Activated naive CD8-positive, alpha-beta T cell treated with anti-CD3 and anti-CD28 coated beads for 36 hours (primary cell): ENCODE data around the gene SASH1. TPM values are rescaled to one million over a fixed set of nuclear protein-coding genes. Genes with fewer than 3 reads are reported as not detected.

Experiments used
- DNase-seq: peaks from one replicate; pipeline ENCODE4 v3.0.0; 2021
- H3K27ac Mint-ChIP-seq: one replicate; pipeline ENCODE4 v1.8.0; 2022; ENCODE audit warnings: mild to moderate bottlenecking, moderate library complexity, mixed read lengths
- H3K27me3 Mint-ChIP-seq: one replicate; pipeline ENCODE4 v1.8.0; 2022; ENCODE audit warnings: mild to moderate bottlenecking, mixed read lengths
- H3K36me3 Mint-ChIP-seq: one replicate; pipeline ENCODE4 v1.8.0; 2021; ENCODE audit warnings: mild to moderate bottlenecking, mixed read lengths
- H3K4me1 Mint-ChIP-seq: one replicate; pipeline ENCODE4 v1.8.0; 2021; ENCODE audit warnings: mixed read lengths
- H3K4me3 Mint-ChIP-seq: one replicate; pipeline ENCODE4 v1.8.0; 2022; ENCODE audit warnings: mild to moderate bottlenecking, moderate library complexity, mixed read lengths
- H3K9me3 Mint-ChIP-seq: one replicate; pipeline ENCODE4 v1.8.0; 2022; ENCODE audit warnings: mixed read lengths
- total RNA-seq, 2 experiments: library from RNA; stranded (reverse); gene quantifications; one replicate each; pipeline ENCODE4 v1.2.3, GENCODE V29; 2021

The SASH1 gene
- total RNA-seq, 2 experiments from 2014 or later = 0.04 TPM

GRCh38 chr6:148471624-148472159, 129.1 kb downstream of the SASH1 start:
- no peaks in the 10 kb centered on the region for H3K36me3 Mint-ChIP-seq
- H3K27ac Mint-ChIP-seq = no peak overlapping the region
- no peak overlapping the region for H3K4me3 Mint-ChIP-seq
- DNase-seq = no peak
- peaks cover 19% of the 10 kb centered on the region for H3K27me3 Mint-ChIP-seq
- no peaks in the 10 kb centered on the region for H3K9me3 Mint-ChIP-seq
- H3K4me1 Mint-ChIP-seq = no peaks in the 10 kb centered on the region

DNA sequence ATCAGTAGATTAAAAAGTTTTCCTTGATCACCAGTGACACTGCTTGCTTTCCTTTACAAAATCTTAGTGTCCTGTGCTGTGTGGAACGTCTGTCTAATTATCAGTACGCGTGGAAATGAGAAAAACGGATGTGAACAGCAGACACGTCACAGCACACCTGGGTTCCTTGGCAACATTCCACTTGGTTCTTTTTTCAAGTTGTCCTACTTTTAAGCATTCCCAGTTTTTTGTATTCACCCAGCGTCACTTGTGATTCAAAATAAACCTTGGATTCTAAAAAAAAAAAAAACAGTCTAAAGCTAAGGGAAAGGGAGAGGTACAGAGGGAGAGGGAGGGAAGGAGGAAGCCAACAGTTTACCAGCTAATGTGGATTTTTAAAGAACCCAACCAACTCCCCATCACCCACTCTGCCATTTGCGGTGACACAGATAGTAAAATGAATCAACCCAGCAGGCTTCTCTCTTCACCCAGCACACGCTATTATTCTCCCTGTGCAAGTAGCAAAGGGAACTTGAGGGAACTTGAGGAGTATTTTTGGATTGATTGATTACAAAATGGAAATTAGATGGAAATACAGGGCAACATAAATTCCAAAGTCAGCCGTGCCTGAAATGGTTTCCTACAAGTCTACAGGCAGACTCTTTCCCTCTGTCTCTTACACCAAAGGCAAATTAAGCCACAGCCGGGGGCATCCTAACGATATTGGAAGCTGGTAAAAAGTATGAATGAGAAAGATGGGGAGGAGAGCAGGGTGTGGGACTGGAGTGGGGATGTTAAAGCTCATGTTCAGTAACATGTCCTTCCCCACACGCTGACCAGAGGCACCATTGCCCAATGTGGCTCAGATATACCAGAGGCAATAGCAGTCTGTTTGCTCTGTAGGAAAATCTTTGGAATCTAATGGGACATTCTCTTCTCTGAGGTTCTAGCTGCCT, 129.8 kb downstream of the SASH1 start:
- Mint-ChIP-seq H3K4me1 (no peaks in the 10 kb centered on the region), H3K4me3 (no peak overlapping the region), H3K36me3 (no peaks in the 10 kb centered on the region), H3K27me3 (peaks cover 23% of the 10 kb centered on the region), H3K27ac (no peak overlapping the region), H3K9me3 (no peaks in the 10 kb centered on the region)
- no peak for DNase-seq

DNA sequence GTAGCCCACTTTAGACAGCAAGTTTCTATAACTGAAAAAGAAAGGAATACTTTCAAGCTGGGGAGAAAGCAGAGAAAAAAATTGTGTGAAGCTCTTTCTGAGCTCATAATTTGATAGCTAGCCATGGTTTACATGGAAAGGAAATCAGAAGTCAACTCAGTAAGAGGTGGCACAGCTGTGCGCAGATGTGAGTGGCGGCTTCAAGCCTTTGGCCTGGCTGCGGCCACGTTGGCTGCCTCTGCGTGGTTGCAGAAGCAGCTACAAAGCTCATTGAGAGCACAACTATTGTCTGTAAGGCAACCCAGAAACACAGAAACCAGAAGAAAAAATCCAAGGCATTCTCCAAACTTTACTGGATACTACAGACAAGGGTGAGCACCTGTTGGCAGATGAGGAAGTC, 136.9 kb downstream of the SASH1 start:
- Mint-ChIP-seq H3K27me3 (peaks cover 20% of the 10 kb centered on the region), H3K9me3 (no peaks in the 10 kb centered on the region), H3K4me1 (no peaks in the 10 kb centered on the region), H3K36me3 (no peaks in the 10 kb centered on the region), H3K4me3 (no peak overlapping the region), H3K27ac (no peak overlapping the region)
- no peak for DNase-seq

GRCh38 chr6:148487461-148487860, 144.8 kb downstream of the SASH1 start:
- H3K9me3 Mint-ChIP-seq = no peaks in the 10 kb centered on the region
- no peak overlapping the region for H3K4me3 Mint-ChIP-seq
- peaks cover 22% of the 10 kb centered on the region for H3K27me3 Mint-ChIP-seq
- H3K36me3 Mint-ChIP-seq = no peaks in the 10 kb centered on the region
- H3K4me1 Mint-ChIP-seq = no peaks in the 10 kb centered on the region
- DNase-seq = no peak
- no peak overlapping the region for H3K27ac Mint-ChIP-seq

DNA sequence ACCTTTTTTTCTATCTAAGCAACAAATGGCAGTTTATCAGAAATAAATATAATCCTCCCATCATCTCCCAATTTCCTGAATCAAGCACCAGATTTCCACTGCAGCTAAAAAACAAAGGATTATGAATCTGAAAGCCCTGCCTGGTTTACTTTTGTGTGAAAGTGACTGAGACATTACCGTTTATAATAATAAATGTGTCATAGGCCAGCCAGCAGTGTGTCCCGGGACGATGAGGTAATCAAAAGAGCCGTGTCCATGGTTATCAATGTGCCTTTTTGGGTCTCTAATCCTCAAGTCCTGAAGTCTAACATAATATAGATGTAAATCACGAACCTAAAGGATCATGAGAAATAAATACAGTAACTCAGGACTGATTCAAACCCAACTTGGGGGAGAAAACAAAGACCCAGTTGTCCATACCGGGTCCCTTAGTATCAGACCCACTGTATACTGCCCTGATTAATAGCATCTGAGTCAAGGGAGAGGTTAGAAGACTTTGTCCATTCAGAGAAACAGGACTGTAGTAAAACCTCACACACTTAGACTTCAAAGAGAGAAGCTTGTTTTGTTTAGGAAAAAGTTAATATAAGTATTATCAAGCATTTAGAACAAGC, 149.1 kb downstream of the SASH1 start:
- Mint-ChIP-seq H3K27ac (no peak overlapping the region), H3K27me3 (peaks cover 16% of the 10 kb centered on the region), H3K4me1 (no peaks in the 10 kb centered on the region), H3K4me3 (no peak overlapping the region), H3K9me3 (no peaks in the 10 kb centered on the region), H3K36me3 (no peaks in the 10 kb centered on the region)
- DNase-seq = no peak

GRCh38 chr6:148492654-148493290, 150.1 kb downstream of the SASH1 start:
- Mint-ChIP-seq H3K36me3 (no peaks in the 10 kb centered on the region), H3K4me3 (no peak overlapping the region), H3K9me3 (no peaks in the 10 kb centered on the region), H3K27me3 (peaks cover 18% of the 10 kb centered on the region), H3K4me1 (no peaks in the 10 kb centered on the region), H3K27ac (no peak overlapping the region)
- DNase-seq = no peak

- no peak for DNase-seq
- Mint-ChIP-seq H3K9me3 (no peaks in the 10 kb centered on the region), H3K27me3 (peaks cover 15% of the 10 kb centered on the region), H3K4me1 (no peaks in the 10 kb centered on the region), H3K36me3 (no peaks in the 10 kb centered on the region), H3K27ac (no peak overlapping the region), H3K4me3 (no peak overlapping the region)
These were observed 150.8 kb downstream of the SASH1 start for GRCh38 chr6:148493424-148493823.

DNA sequence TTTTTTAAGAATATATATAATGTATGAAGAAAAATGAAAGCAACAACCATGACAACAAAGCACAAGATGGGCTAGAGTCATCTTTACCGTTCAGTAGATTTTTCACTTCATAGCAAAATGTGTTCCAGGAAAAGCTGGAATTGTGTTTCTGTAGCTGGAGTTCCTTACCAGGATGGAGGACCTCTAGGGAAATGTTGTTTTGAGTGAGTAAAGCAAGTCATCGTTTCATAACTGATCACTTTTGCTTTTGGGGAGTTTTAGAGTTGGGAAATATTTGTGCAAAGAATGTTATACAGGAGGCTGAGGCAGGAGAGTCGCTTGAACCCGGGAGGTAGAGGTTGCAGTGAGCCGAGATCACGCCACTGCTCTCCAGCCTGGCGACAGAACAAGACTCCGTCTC, 151.6 kb downstream of the SASH1 start:
- DNase-seq = no peak
- H3K4me1 Mint-ChIP-seq = no peaks in the 10 kb centered on the region
- no peak overlapping the region for H3K4me3 Mint-ChIP-seq
- H3K36me3 Mint-ChIP-seq = no peaks in the 10 kb centered on the region
- H3K9me3 Mint-ChIP-seq = no peaks in the 10 kb centered on the region
- peaks cover 16% of the 10 kb centered on the region for H3K27me3 Mint-ChIP-seq
- H3K27ac Mint-ChIP-seq = no peak overlapping the region

DNA sequence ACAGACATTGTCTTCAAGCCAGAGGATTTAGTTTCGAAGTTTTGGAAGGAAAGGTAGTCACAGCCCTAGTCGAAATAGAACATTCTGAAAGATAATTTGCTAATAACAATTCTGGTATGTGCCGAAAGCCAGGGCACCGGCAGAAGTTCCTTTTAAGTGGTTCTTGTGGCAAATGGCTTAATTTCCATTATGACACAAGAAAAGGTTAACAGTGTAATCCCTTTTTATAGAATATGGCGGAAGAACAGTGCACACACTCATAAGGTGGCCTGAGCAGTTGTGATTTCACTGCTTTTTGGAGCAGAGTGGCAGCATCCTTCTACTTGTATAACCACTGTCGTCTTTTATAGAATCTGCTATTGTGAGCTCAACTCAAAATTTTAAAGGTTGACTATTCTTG, 152.4 kb downstream of the SASH1 start:
- H3K4me3 Mint-ChIP-seq = no peak overlapping the region

DNA sequence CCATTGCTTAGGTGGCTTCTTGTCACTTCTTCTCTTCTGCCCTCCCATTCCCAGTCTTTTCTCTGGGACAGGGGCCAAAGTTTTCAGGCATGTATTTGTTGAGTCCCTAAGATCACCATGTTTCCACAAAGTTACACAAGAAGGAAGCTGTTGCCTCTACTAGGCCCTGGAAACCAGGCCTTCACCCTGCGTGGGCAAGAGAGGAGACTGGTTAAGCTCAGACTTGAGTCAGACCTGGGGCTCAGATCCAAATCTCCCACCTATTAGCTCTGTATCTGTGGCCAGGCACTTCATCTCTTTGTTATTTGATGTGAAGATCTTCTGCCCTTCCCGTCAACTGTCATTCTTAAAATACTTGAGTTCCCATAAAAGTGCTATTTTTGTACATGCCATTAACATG, 154.6 kb downstream of the SASH1 start:
- Mint-ChIP-seq H3K27me3 (peaks cover 14% of the 10 kb centered on the region), H3K27ac (no peak overlapping the region), H3K36me3 (no peaks in the 10 kb centered on the region), H3K4me1 (no peaks in the 10 kb centered on the region), H3K9me3 (no peaks in the 10 kb centered on the region), H3K4me3 (no peak overlapping the region)
- no peak for DNase-seq

More for the DNA sequence above, 152.4 kb downstream of the SASH1 start:
- Mint-ChIP-seq H3K27ac (no peak overlapping the region), H3K9me3 (no peaks in the 10 kb centered on the region), H3K4me1 (no peaks in the 10 kb centered on the region), H3K27me3 (peaks cover 19% of the 10 kb centered on the region), H3K36me3 (no peaks in the 10 kb centered on the region)
- DNase-seq = no peak

DNA sequence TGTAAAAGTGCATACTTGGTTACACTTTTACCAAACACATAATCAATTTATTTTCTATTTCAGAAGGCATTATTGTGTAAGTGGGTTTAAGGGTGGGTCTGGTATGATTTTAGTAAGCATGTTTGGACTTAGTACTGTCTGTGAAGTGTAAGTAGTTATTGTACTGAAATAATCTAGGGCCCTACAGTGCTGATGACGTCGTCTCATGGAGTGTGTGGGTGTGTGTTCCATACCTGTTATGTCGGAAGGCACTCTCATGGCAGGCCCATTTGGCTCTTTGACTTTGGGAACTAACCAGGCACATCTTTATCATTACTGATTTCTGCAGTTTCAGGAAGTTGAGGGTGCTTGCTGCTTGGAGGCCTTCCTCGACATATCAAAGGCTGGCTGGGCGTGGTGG, 155.1 kb downstream of the SASH1 start:
- DNase-seq = no peak
- Mint-ChIP-seq H3K4me3 (no peak overlapping the region), H3K27me3 (peaks cover 15% of the 10 kb centered on the region), H3K9me3 (no peaks in the 10 kb centered on the region), H3K27ac (no peak overlapping the region), H3K36me3 (no peaks in the 10 kb centered on the region), H3K4me1 (no peaks in the 10 kb centered on the region)

GRCh38 chr6:148500402-148500801, 157.8 kb downstream of the SASH1 start:
- H3K27me3 Mint-ChIP-seq = peaks cover 18% of the 10 kb centered on the region

DNA sequence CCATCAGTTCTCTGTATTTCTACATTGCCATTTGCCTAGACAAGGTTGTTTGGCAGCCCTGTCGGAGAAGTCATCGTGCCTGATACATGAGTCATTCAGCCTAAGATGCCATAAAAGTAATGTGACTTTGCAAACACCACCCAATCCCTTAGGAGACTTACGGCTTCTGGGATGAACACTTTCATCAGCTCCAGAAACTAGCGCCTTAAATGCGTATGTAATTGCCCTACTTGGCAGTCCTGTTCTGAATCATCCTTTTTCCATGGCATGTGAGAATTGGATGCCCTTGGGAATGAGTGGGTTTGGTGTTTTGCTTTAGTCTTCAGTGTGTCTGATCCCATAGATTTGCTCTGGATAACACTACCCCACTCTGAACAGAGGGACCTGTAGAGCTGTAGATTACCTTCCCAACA, 158.5 kb downstream of the SASH1 start:
- H3K36me3 Mint-ChIP-seq = no peaks in the 10 kb centered on the region

More at GRCh38 chr6:148500402-148500801, 157.8 kb downstream of the SASH1 start:
- H3K4me3 Mint-ChIP-seq = no peak overlapping the region
- DNase-seq = no peak
- no peaks in the 10 kb centered on the region for H3K4me1 Mint-ChIP-seq
- no peaks in the 10 kb centered on the region for H3K9me3 Mint-ChIP-seq
- H3K27ac Mint-ChIP-seq = no peak overlapping the region
- H3K36me3 Mint-ChIP-seq = no peaks in the 10 kb centered on the region

GRCh38 chr6:148502083-148502772, 159.6 kb downstream of the SASH1 start:
- Mint-ChIP-seq H3K36me3 (no peaks in the 10 kb centered on the region), H3K27me3 (peaks cover 21% of the 10 kb centered on the region), H3K4me3 (no peak overlapping the region), H3K9me3 (no peaks in the 10 kb centered on the region), H3K27ac (no peak overlapping the region), H3K4me1 (no peaks in the 10 kb centered on the region)
- no peak for DNase-seq

More for the DNA sequence above, 158.5 kb downstream of the SASH1 start:
- H3K27ac Mint-ChIP-seq = no peak overlapping the region
- DNase-seq = no peak
- H3K4me3 Mint-ChIP-seq = no peak overlapping the region
- H3K9me3 Mint-ChIP-seq = no peaks in the 10 kb centered on the region
- no peaks in the 10 kb centered on the region for H3K4me1 Mint-ChIP-seq
- H3K27me3 Mint-ChIP-seq = peaks cover 18% of the 10 kb centered on the region

GRCh38 chr6:148502773-148503135, 160.1 kb downstream of the SASH1 start:
- peaks cover 23% of the 10 kb centered on the region for H3K27me3 Mint-ChIP-seq
- no peaks in the 10 kb centered on the region for H3K4me1 Mint-ChIP-seq
- DNase-seq = no peak
- H3K27ac Mint-ChIP-seq = no peak overlapping the region
- no peaks in the 10 kb centered on the region for H3K9me3 Mint-ChIP-seq
- no peak overlapping the region for H3K4me3 Mint-ChIP-seq
- H3K36me3 Mint-ChIP-seq = no peaks in the 10 kb centered on the region
